ENCODE measurements around the gene ATP2B3.

GRCh38 chrX:153601511-153602110, 84.2 kb downstream of the ATP2B3 start:
- TF ChIP-seq EP300 (IDR thresholded peaks at IDR 0.05) (no peak), CTCF (IDR thresholded peaks at IDR 0.05) (no peak), POLR2AphosphoS5 (IDR thresholded peaks at IDR 0.05) (no peak)

Data from upper lobe of left lung (tissue), 4 donors.